CD14-positive monocyte (primary cell): Measurements from ENCODE around the gene PIK3C3. TPM values are rescaled to one million over a fixed set of nuclear protein-coding genes. Genes with fewer than 3 reads are reported as not detected.
A peak's percentile ranks its signal among the peaks of the same experiment; 100 is the strongest.

Experiments
- DNase-seq, 3 donors: peaks; one replicate each; pipeline ENCODE4 v3.0.0-alpha.2; 2011 to 2022
- H2AFZ ChIP-seq: 2 replicates; pipeline ENCODE4 v1.6.0; 2012; ENCODE audit warnings: mild to moderate bottlenecking, low read depth, low read length, inconsistent platforms; ENCODE audit not compliant: insufficient read depth, poor library complexity, severe bottlenecking
- H3K27ac ChIP-seq, 2 donors: 1 replicate in 1 of 2; 2 replicates in 1 of 2; pipeline ENCODE4 v1.5.1; 2012 to 2013; ENCODE audit warnings: low read length in 2 of 2, control low read depth in 1 of 2, inconsistent platforms in 1 of 2, low read depth in 1 of 2, mild to moderate bottlenecking in 1 of 2
- H3K27me3 ChIP-seq, 2 donors: one replicate each; pipeline versions ENCODE4 v1.6.0 to v1.6.1; 2011 to 2013; ENCODE audit warnings: low read length in 2 of 2; ENCODE audit not compliant: control insufficient read depth in 2 of 2, insufficient read depth in 2 of 2
- H3K36me3 ChIP-seq, 2 donors: replicated peaks in 1 of 2; 1 replicate in 1 of 2; 2 replicates in 1 of 2; pipeline versions ENCODE4 v1.5.1 to v1.6.1; 2012 to 2013; ENCODE audit warnings: low read length in 2 of 2, control low read depth in 1 of 2, inconsistent platforms in 1 of 2, mild to moderate bottlenecking in 1 of 2; ENCODE audit not compliant: insufficient read depth in 2 of 2, control insufficient read depth in 1 of 2
- H3K4me1 ChIP-seq, 2 donors: 1 replicate in 1 of 2; 2 replicates in 1 of 2; pipeline versions ENCODE4 v1.5.1 to v1.6.1; 2012 to 2013; ENCODE audit warnings: low read length in 2 of 2, control low read depth in 1 of 2, inconsistent platforms in 1 of 2, mild to moderate bottlenecking in 1 of 2, moderate library complexity in 1 of 2; ENCODE audit not compliant: insufficient read depth in 2 of 2, control insufficient read depth in 1 of 2
- H3K4me2 ChIP-seq: replicated peaks from 2 replicates; pipeline ENCODE3; 2012; ENCODE audit warnings: low read length, moderate library complexity, mild to moderate bottlenecking; ENCODE audit not compliant: poor library complexity, severe bottlenecking; ENCODE audit errors: extremely low read depth
- H3K4me3 ChIP-seq, 3 experiments: fragments of 200-600 bp in 1 of 3; sonication (generic) in 1 of 3; replicated peaks in 1 of 3; 1 replicate in 2 of 3; 2 replicates in 1 of 3; pipeline ENCODE4 v1.5.1; 2011 to 2013; ENCODE audit warnings: low read length in 3 of 3, mild to moderate bottlenecking in 3 of 3, control low read depth in 2 of 3, low read depth in 2 of 3, inconsistent platforms in 1 of 3, moderate library complexity in 1 of 3
- H3K79me2 ChIP-seq: 2 replicates; pipeline ENCODE4 v1.6.0; 2012; ENCODE audit warnings: mild to moderate bottlenecking, control low read depth, inconsistent platforms, low read length, moderate library complexity; ENCODE audit not compliant: insufficient read depth
- H3K9ac ChIP-seq: 2 replicates; pipeline ENCODE4 v1.6.0; 2017; ENCODE audit warnings: low read length, mild to moderate bottlenecking; ENCODE audit not compliant: insufficient read depth, poor library complexity, severe bottlenecking
- H3K9me3 ChIP-seq, 2 donors: replicated peaks in 1 of 2; 1 replicate in 1 of 2; 2 replicates in 1 of 2; pipeline versions ENCODE4 v1.5.1 to v1.6.1; 2012 to 2013; ENCODE audit warnings: low read length in 2 of 2, control low read depth in 1 of 2; ENCODE audit not compliant: control insufficient read depth in 1 of 2, insufficient read depth in 1 of 2
- H4K20me1 ChIP-seq: 2 replicates; pipeline ENCODE4 v1.6.0; 2012; ENCODE audit warnings: mild to moderate bottlenecking, low read length, control low read depth, moderate library complexity; ENCODE audit not compliant: insufficient read depth
- H3K27ac Mint-ChIP-seq, 7 donors: one replicate each; pipeline ENCODE4 v1.8.0; 2020; ENCODE audit warnings: mild to moderate bottlenecking in 7 of 7, mixed read lengths in 7 of 7, moderate library complexity in 6 of 7, inconsistent platforms in 2 of 7
- H3K27me3 Mint-ChIP-seq, 3 donors: one replicate each; pipeline ENCODE4 v1.8.0; 2021 to 2022; ENCODE audit warnings: low read depth in 3 of 3, mild to moderate bottlenecking in 3 of 3, mixed read lengths in 3 of 3, moderate library complexity in 3 of 3, inconsistent platforms in 1 of 3
- H3K36me3 Mint-ChIP-seq, 2 donors: one replicate each; pipeline ENCODE4 v1.8.0; 2020; ENCODE audit warnings: mixed read lengths in 2 of 2, inconsistent platforms in 1 of 2, mild to moderate bottlenecking in 1 of 2
- H3K4me1 Mint-ChIP-seq: one replicate; pipeline ENCODE4 v1.8.0; 2020; ENCODE audit warnings: mild to moderate bottlenecking, mixed read lengths
- H3K4me3 Mint-ChIP-seq, 2 donors: one replicate each; pipeline ENCODE4 v1.8.0; 2020; ENCODE audit warnings: mild to moderate bottlenecking in 2 of 2, mixed read lengths in 2 of 2, moderate library complexity in 1 of 2
- H3K9me3 Mint-ChIP-seq, 7 donors: one replicate each; pipeline ENCODE4 v1.8.0; 2020 to 2022; ENCODE audit warnings: mixed read lengths in 7 of 7, mild to moderate bottlenecking in 6 of 7, moderate library complexity in 6 of 7, inconsistent platforms in 2 of 7
- WGBS: methylation state at CpG from one replicate; pipeline ENCODE4 v1.1.5; 2013; ENCODE audit warnings: missing lambda C conversion rate; ENCODE audit not compliant: insufficient coverage; 5-methylcytosine and 5-hydroxymethylcytosine counted together
- intact Hi-C, 2 donors: fragments of 100-400 bp; cut with micrococcal nuclease; formaldehyde crosslinking; loops; one replicate each; pipeline versions ENCODE4 v1.15.0 to v1.15.1; 2023
- polyA plus RNA-seq, 3 donors: library from polyadenylated mRNA; depleted of rRNA in 1 of 3; unstranded in 2 of 3; stranded (reverse) in 1 of 3; fragments of 300-500 nt in 2 of 3; fragments of >200 nt in 1 of 3; fragmentation: Illumina TruSeq in 2 of 3; gene quantifications; 1 replicate in 2 of 3; 2 replicates in 1 of 3; pipeline ENCODE4 v1.2.3, GENCODE V29; 2012 to 2021
- TF ChIP-seq, protein P1 (sequence below): fragments of 200-600 bp; IDR thresholded peaks from one replicate; pipeline ENCODE4 v1.8.0; 2022; ENCODE audit warnings: antibody characterized with exemption, mild to moderate bottlenecking

The PIK3C3 gene
- polyA plus RNA-seq, 3 donors: 16.5 to 29.1 (median 25.9) TPM

DNA sequence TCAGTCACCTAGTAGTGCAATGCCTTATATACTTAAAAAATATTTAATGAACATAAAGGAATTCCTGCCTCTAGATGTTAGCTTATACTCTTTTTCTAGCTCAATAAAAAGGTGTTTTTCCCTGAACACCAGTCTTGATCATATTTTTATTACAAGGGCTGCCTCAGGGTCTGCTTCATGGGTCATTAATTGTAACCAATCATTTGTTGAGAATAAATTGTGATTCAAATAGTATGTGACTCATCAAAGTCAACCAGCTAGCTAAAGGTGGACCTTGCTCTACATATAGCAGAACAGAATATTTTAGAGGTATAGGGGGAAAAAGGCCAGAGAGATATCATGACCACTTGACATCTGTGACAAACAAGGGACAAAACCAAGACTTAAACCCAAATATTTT lies 114.0 kb downstream of the PIK3C3 start:
- no peaks in the 10 kb centered on the region for H3K9me3 ChIP-seq
- H3K4me3 ChIP-seq: no peak overlapping the region
- peaks cover 2% of the 10 kb centered on the region for H3K4me1 Mint-ChIP-seq
- H3K27me3 Mint-ChIP-seq: no peaks in the 10 kb centered on the region
- H3K4me1 ChIP-seq: no peaks in the 10 kb centered on the region
- no peak overlapping the region for H3K27ac ChIP-seq
- TF ChIP-seq, protein P1, sequence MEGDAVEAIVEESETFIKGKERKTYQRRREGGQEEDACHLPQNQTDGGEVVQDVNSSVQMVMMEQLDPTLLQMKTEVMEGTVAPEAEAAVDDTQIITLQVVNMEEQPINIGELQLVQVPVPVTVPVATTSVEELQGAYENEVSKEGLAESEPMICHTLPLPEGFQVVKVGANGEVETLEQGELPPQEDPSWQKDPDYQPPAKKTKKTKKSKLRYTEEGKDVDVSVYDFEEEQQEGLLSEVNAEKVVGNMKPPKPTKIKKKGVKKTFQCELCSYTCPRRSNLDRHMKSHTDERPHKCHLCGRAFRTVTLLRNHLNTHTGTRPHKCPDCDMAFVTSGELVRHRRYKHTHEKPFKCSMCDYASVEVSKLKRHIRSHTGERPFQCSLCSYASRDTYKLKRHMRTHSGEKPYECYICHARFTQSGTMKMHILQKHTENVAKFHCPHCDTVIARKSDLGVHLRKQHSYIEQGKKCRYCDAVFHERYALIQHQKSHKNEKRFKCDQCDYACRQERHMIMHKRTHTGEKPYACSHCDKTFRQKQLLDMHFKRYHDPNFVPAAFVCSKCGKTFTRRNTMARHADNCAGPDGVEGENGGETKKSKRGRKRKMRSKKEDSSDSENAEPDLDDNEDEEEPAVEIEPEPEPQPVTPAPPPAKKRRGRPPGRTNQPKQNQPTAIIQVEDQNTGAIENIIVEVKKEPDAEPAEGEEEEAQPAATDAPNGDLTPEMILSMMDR: no peak
- H3K9me3 Mint-ChIP-seq: no peaks in the 10 kb centered on the region
- no peak overlapping the region for H3K4me3 Mint-ChIP-seq
- no peaks in the 10 kb centered on the region for H3K79me2 ChIP-seq
- no peaks in the 10 kb centered on the region for H3K27me3 ChIP-seq
- no peak overlapping the region for H3K9ac ChIP-seq
- no peak overlapping the region for H3K27ac Mint-ChIP-seq
- no peaks in the 10 kb centered on the region for H4K20me1 ChIP-seq
- H3K36me3 Mint-ChIP-seq: peaks cover 64 to 68% of the 10 kb centered on the region in 2 donors
- H3K4me2 ChIP-seq: no peak overlapping the region
- H2AFZ ChIP-seq: no peak overlapping the region
- DNase-seq: no peak
- intact Hi-C loops: no loop called here
- peaks cover 39 to 80% of the 10 kb centered on the region in 2 donors for H3K36me3 ChIP-seq

DNA sequence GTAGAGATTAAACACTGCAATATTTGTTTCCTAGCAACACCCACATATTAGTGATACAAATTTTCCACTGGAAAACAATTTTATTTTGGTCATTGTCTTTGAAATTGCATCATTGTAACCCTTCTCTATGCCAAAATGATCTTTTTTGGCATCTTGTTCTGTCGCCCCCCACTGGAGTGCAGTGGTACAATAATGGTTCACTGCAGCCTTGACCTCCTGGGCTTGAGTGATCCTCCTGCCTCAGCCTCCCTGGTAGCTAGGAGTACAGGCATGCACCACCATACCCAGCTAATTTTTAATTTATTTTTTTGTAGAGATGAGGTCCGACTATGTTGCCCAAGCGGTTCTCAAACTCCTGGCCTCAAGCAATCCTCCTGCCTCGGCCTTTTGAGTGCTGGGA lies 117.4 kb downstream of the PIK3C3 start:
- TF ChIP-seq, protein P1: no peak
- no peak overlapping the region for H3K27ac ChIP-seq
- Mint-ChIP-seq H3K4me1 (no peaks in the 10 kb centered on the region), H3K9me3 (no peaks in the 10 kb centered on the region), H3K27me3 (no peaks in the 10 kb centered on the region), H3K27ac (peak overlapping the region in 1 of 7 donors; percentile 37), H3K36me3 (peaks cover 66 to 68% of the 10 kb centered on the region in 2 donors), H3K4me3 (no peak overlapping the region)
- no peak overlapping the region for H2AFZ ChIP-seq
- no peak for DNase-seq
- H3K79me2 ChIP-seq: no peaks in the 10 kb centered on the region
- H3K4me3 ChIP-seq: no peak overlapping the region
- H3K4me1 ChIP-seq: no peaks in the 10 kb centered on the region
- 100% methylated on average over 3 of the region's 4 CpGs for WGBS
- H3K9me3 ChIP-seq: no peaks in the 10 kb centered on the region
- no peaks in the 10 kb centered on the region for H3K27me3 ChIP-seq
- no peak overlapping the region for H3K9ac ChIP-seq
- no peak overlapping the region for H3K4me2 ChIP-seq
- intact Hi-C loops: no loop called here
- no peaks in the 10 kb centered on the region for H4K20me1 ChIP-seq
- peaks cover 26 to 72% of the 10 kb centered on the region in 2 donors for H3K36me3 ChIP-seq
